Natural killer cell (primary cell): ENCODE results near the gene MAP3K19. TPM values are rescaled to one million over a fixed set of nuclear protein-coding genes. Genes with fewer than 3 reads are reported as not detected.

Experiments used
- ATAC-seq, 3 donors: fragments of 150-1000 bp in 2 of 3; fragments of 200-7000 bp in 1 of 3; cut with Tn5 transposase; 1 replicate in 1 of 3; 2 replicates in 2 of 3; pipeline ENCODE4 v1.10.0; 2021; ENCODE audit warnings: mild to moderate bottlenecking in 2 of 3, moderate library complexity in 2 of 3
- DNase-seq, 2 donors: peaks; one replicate each; pipeline versions ENCODE4 v3.0.0 to v3.0.0-alpha.2; 2013 to 2021; ENCODE audit warnings: mixed read lengths in 1 of 2
- H3K27ac ChIP-seq: one replicate; pipeline ENCODE4 v1.5.1; 2013; ENCODE audit warnings: mild to moderate bottlenecking, low read length
- H3K27me3 ChIP-seq: one replicate; pipeline ENCODE4 v1.6.1; 2013; ENCODE audit warnings: low read length; ENCODE audit not compliant: control insufficient read depth, insufficient read depth
- H3K36me3 ChIP-seq: one replicate; pipeline ENCODE4 v1.6.1; 2013; ENCODE audit warnings: low read length; ENCODE audit not compliant: control insufficient read depth, insufficient read depth
- H3K4me1 ChIP-seq: one replicate; pipeline ENCODE4 v1.6.1; 2013; ENCODE audit warnings: low read length; ENCODE audit not compliant: control insufficient read depth, insufficient read depth
- H3K4me3 ChIP-seq: one replicate; pipeline ENCODE4 v1.5.1; 2013; ENCODE audit warnings: low read length
- H3K9me3 ChIP-seq: one replicate; pipeline ENCODE4 v1.6.1; 2013; ENCODE audit warnings: low read length; ENCODE audit not compliant: control insufficient read depth, insufficient read depth
- H3K27ac Mint-ChIP-seq, 2 donors: one replicate each; pipeline ENCODE4 v1.8.0; 2022; ENCODE audit warnings: mild to moderate bottlenecking in 2 of 2, mixed read lengths in 2 of 2, moderate library complexity in 1 of 2
- H3K27me3 Mint-ChIP-seq, 2 donors: one replicate each; pipeline ENCODE4 v1.8.0; 2022; ENCODE audit warnings: low read depth in 2 of 2, mixed read lengths in 2 of 2
- H3K36me3 Mint-ChIP-seq: one replicate; pipeline ENCODE4 v1.8.0; 2022; ENCODE audit warnings: mixed read lengths
- H3K4me1 Mint-ChIP-seq, 2 donors: one replicate each; pipeline ENCODE4 v1.8.0; 2022; ENCODE audit warnings: mixed read lengths in 2 of 2
- H3K4me3 Mint-ChIP-seq: one replicate; pipeline ENCODE4 v1.8.0; 2022; ENCODE audit warnings: mild to moderate bottlenecking, moderate library complexity, mixed read lengths
- H3K9me3 Mint-ChIP-seq, 2 donors: one replicate each; pipeline ENCODE4 v1.8.0; 2022; ENCODE audit warnings: mixed read lengths in 2 of 2
- WGBS: methylation state at CpG from one replicate; pipeline ENCODE4 v1.1.7; 2013; ENCODE audit warnings: missing lambda C conversion rate; ENCODE audit not compliant: insufficient coverage; 5-methylcytosine and 5-hydroxymethylcytosine counted together
- intact Hi-C: fragments of 100-400 bp; cut with micrococcal nuclease; formaldehyde crosslinking; loops from one replicate; pipeline ENCODE4 v1.14.2; 2022
- total RNA-seq, 4 donors: library from RNA; stranded (reverse); fragments of 120-200 nt in 1 of 4; gene quantifications; one replicate each; pipeline versions ENCODE4 v1.2.3 to v1.2.4, GENCODE V29; 2013 to 2022
- TF ChIP-seq, protein P1 (sequence below): fragments of 200-600 bp; IDR thresholded peaks from one replicate; pipeline ENCODE4 v1.8.0; 2022; ENCODE audit warnings: antibody characterized with exemption

MAP3K19 gene
- total RNA-seq, 3 donors from 2014 or later (not counting 1 experiment from before 2014, with no cell fraction given) = not detected

GRCh38 chr2:134949981-134950708 is 97.1 kb downstream of the MAP3K19 start:
- peaks cover 5% of the 10 kb centered on the region for H3K4me1 ChIP-seq
- no peak overlapping the region for H3K27ac ChIP-seq
- Mint-ChIP-seq H3K27ac (peak overlapping the region; percentile 67 to 78), H3K9me3 (no peaks in the 10 kb centered on the region), H3K27me3 (no peaks in the 10 kb centered on the region), H3K4me1 (peaks cover 19 to 25% of the 10 kb centered on the region in 2 donors), H3K36me3 (peaks cover 11% of the 10 kb centered on the region), H3K4me3 (no peak overlapping the region)
- TF ChIP-seq, protein P1, sequence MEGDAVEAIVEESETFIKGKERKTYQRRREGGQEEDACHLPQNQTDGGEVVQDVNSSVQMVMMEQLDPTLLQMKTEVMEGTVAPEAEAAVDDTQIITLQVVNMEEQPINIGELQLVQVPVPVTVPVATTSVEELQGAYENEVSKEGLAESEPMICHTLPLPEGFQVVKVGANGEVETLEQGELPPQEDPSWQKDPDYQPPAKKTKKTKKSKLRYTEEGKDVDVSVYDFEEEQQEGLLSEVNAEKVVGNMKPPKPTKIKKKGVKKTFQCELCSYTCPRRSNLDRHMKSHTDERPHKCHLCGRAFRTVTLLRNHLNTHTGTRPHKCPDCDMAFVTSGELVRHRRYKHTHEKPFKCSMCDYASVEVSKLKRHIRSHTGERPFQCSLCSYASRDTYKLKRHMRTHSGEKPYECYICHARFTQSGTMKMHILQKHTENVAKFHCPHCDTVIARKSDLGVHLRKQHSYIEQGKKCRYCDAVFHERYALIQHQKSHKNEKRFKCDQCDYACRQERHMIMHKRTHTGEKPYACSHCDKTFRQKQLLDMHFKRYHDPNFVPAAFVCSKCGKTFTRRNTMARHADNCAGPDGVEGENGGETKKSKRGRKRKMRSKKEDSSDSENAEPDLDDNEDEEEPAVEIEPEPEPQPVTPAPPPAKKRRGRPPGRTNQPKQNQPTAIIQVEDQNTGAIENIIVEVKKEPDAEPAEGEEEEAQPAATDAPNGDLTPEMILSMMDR = no peak
- intact Hi-C loops = no loop called here
- 84% methylated on average over 2 of the region's 7 CpGs for WGBS
- no peaks in the 10 kb centered on the region for H3K27me3 ChIP-seq
- H3K9me3 ChIP-seq = no peaks in the 10 kb centered on the region
- H3K36me3 ChIP-seq = peaks cover 68% of the 10 kb centered on the region
- peak in 1 of 2 donors; percentile 25 for DNase-seq
- no peak overlapping the region for H3K4me3 ChIP-seq
- peak in 2 of 3 donors; percentile 12 to 34 for ATAC-seq

DNA sequence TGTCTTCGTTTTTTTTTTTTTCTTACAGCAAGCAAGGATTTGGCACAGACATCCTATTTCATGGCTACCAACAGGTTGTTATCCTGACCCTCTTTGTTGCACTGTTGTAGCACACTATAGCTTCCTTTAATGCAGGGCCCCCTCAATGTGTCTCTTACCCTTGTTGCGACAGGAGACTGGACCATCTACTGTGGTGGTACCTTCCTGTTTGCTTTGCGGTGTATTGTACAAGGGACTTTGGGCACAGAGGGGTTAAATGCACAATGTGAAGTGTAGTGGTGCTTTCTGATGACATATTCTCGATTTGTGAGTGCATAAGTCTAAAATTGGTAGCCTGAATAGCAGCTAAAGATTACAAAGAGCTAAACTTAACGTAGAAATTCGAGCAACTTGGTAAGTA is 101.2 kb downstream of the MAP3K19 start:
- TF ChIP-seq, protein P1 = no peak
- H3K36me3 Mint-ChIP-seq = no peaks in the 10 kb centered on the region
- peaks cover 33 to 34% of the 10 kb centered on the region in 2 donors for H3K4me1 Mint-ChIP-seq
- DNase-seq (no peak), ATAC-seq (no peak)
- Histone ChIP-seq H3K36me3 (peaks cover 50% of the 10 kb centered on the region), H3K27me3 (no peaks in the 10 kb centered on the region), H3K4me3 (no peak overlapping the region), H3K27ac (no peak overlapping the region), H3K9me3 (no peaks in the 10 kb centered on the region), H3K4me1 (peaks cover 8% of the 10 kb centered on the region)
- intact Hi-C loops = no loop called here
- H3K4me3 Mint-ChIP-seq = no peak overlapping the region
- H3K27ac Mint-ChIP-seq = peak overlapping the region in 1 of 2 donors; percentile 15
- no peaks in the 10 kb centered on the region for H3K9me3 Mint-ChIP-seq
- no peaks in the 10 kb centered on the region for H3K27me3 Mint-ChIP-seq
- WGBS = 98% methylated on average over 5 of the region's 6 CpGs

DNA sequence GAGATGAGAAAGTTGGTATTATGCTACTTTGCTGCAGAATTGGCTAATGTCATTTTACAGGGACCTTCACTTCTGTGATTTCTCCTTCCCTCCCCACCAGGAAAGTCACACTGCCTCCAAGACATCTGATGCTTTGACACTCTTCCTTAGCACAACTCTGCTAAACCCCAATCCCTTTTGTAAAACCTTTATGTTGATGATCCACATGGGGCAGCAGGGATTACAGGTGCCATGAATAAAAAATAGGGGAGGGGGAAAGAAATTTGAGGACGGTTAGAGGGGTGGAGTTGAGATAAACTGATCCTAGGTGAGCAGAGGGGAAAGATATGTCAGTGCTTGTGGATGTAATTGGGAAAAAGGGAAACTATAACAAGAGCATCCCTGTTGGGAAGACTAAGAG is 102.3 kb downstream of the MAP3K19 start:
- peaks cover 8% of the 10 kb centered on the region for H3K4me1 ChIP-seq
- ATAC-seq = no peak
- TF ChIP-seq, protein P1 = no peak
- H3K27ac Mint-ChIP-seq = peak overlapping the region; percentile 7 to 15
- no peaks in the 10 kb centered on the region for H3K9me3 ChIP-seq
- intact Hi-C loops = no loop called here
- H3K36me3 Mint-ChIP-seq = no peaks in the 10 kb centered on the region
- H3K4me3 ChIP-seq = no peak overlapping the region
- H3K27ac ChIP-seq = no peak overlapping the region
- no peak overlapping the region for H3K4me3 Mint-ChIP-seq
- H3K27me3 Mint-ChIP-seq = no peaks in the 10 kb centered on the region
- H3K36me3 ChIP-seq = peaks cover 55% of the 10 kb centered on the region
- peaks cover 28 to 30% of the 10 kb centered on the region in 2 donors for H3K4me1 Mint-ChIP-seq
- H3K9me3 Mint-ChIP-seq = no peaks in the 10 kb centered on the region
- WGBS = 92% methylated on average over 1 of the region's 1 CpG
- no peak for DNase-seq
- no peaks in the 10 kb centered on the region for H3K27me3 ChIP-seq

GRCh38 chr2:134943540-134943939 is 103.7 kb downstream of the MAP3K19 start:
- peaks cover 62% of the 10 kb centered on the region for H3K36me3 ChIP-seq
- Mint-ChIP-seq H3K36me3 (no peaks in the 10 kb centered on the region), H3K9me3 (no peaks in the 10 kb centered on the region), H3K4me3 (no peak overlapping the region), H3K27me3 (no peaks in the 10 kb centered on the region), H3K4me1 (peaks cover 22 to 28% of the 10 kb centered on the region in 2 donors), H3K27ac (peak overlapping the region; percentile 57 to 71)
- no CpG with 5 or more reads among the region's 2 CpGs for WGBS
- H3K9me3 ChIP-seq = no peaks in the 10 kb centered on the region
- TF ChIP-seq, protein P1 = no peak
- DNase-seq = no peak
- ATAC-seq = no peak
- H3K4me3 ChIP-seq = no peak overlapping the region
- H3K4me1 ChIP-seq = peaks cover 3% of the 10 kb centered on the region
- H3K27me3 ChIP-seq = no peaks in the 10 kb centered on the region
- H3K27ac ChIP-seq = no peak overlapping the region
- intact Hi-C loops = no loop called here
